ENCODE results near the gene SORCS3. TPM values are rescaled to one million over a fixed set of nuclear protein-coding genes. Genes with fewer than 3 reads are reported as not detected.

Gene SORCS3
- polyA plus RNA-seq, 10 donors = 0.07 to 0.66 (median 0.18) TPM; not detected in 2

DNA sequence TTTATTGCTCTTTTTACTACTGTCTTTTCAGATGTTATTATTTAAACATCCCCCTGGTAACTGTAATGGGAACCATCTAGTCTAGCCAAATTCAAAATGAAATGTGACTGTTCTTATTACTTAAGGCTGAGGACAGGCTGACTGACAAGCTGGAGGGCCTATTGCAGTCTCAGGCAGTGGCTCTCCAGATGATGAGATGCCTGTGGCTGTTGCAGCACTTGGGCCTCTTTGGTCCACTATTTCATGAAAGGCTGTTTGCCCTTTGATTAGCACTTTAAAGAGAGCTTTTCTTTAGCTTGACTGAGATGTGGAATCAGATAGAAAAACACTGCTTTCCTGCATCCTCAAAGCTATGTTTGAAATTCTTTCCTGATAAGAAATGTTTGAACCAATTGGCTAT lies 540.5 kb downstream of the SORCS3 start:
- no peak for DNase-seq

DNA sequence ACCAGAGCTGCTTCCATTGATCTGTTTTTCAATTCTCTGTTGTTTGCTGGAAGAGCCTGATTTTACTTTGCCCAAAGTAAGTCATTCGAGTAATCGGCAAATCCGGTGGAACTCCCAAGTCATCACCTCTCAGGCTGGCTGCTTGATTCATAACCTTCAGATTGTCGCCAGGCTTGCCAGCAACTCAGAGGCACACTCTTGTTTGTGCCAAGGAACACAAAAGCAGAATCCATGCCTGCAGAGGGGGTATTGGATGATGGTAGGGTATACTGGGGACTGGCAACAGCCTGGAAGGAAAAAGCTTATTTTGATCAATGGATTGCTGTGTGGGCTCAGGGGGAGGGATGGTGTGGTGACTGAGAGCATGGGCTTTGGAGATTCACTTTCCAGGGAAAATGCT lies 542.4 kb downstream of the SORCS3 start:
- DNase-seq = no peak

DNA sequence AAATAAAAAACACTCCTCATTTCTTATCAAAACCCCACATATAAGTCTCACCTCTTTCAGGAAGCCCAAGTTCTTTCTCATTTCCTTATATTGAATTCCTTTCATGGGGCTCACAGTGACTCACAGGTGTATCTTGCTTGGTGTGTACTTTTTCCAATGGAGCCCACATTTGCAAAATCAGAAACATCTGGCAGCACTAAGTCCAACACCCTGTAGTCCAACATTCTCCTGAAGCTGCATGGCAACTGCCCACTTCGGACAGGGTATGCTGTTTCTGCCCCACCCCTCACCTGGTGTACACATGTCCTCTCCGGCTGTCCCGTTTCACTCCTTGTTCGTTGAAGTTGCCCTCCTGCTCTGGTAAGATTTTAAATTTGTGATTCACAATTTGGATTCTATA lies 544.1 kb downstream of the SORCS3 start:
- DNase-seq = no peak

DNA sequence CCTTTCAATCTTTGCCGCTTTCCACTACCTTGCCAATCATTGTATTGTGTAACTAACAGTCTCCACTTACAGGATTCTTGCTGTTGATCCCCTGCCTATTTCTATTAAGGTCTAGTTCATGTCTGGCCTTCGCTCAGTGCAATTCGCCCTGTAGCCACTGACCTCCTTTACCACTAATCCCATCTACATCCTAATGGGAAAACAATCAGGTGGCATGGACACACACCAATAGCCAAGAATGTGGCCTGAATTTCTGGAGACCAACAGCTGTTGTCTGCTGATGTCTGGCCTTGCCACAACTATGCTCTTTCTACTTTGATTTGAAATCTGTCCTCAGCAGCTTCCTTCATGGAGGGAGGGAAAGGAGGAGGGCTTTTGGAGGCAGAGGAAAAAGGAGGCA lies 546.2 kb downstream of the SORCS3 start:
- no peak for DNase-seq

DNA sequence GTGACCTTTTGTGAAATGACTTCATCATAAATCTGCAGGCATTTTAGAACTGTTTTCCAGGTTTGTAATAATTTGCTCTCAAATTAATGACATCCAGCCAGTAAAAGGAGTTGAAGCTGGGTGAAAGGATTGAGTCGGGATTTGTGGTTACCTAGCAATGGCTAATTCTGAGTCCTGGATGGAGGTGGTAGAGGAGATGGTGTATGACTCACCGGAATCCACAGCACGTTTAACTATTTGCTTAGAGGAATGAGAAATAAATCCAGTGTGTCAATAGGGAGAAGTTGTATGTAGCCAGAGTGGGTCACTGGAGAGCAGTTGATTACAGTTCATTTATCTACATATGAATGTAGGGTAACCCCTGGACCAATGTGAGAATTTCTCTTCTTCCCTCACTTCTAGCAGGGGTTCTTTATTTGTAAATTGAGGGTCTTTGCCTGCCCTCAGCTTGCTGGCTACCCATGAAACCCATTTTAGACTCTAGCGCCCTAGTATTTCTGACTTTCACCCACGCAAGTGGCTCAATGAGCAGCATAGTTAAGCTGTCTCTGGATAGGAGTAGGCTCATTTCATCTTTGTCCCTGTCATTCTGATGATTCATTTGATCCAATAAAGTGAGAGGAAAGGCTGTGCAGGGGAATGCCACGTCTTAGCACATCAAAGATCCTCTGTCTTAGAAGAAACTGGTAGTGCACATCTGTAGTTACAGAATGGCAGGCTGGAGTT lies 547.8 kb downstream of the SORCS3 start:
- DNase-seq = peak in 1 of 3 donors; percentile 51

DNA sequence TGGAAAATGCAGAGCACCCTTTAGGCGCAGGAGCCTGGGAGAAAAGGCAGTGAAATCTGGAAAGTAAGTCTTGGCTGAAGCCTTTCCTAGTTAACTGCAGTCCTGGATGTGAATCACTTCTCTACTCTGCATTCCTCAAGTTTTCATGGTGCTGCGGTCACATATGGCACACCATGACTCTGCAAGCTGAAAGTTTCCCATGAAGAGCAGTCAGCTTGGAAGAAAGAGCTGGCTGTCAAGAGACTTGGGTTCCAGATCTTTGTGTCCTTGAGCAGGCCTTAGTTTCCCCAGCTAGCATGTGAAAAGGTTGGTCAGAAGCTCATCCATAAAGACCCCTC lies 548.3 kb downstream of the SORCS3 start:
- peak in 1 of 3 donors; percentile 20 for DNase-seq

DNA sequence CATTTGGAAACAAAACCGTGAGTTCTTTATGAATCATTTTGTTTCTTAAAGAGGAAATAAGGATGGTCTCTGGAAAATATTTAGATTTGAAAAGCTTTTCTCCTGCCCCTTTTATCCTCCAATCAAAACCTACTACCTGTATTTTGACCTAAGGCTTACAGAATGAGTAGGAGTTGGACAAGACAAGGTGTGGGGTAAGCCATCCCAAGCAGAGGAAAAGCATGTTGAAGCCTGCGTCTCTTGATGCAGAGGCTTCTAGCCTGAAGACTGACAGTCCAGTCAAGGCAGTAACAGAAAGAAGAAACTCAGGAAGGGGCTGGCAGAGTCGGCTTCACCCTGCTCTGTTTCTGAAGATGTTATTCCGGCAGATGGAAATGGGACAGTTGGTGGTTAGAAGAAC lies 551.1 kb downstream of the SORCS3 start:
- DNase-seq = no peak

DNA sequence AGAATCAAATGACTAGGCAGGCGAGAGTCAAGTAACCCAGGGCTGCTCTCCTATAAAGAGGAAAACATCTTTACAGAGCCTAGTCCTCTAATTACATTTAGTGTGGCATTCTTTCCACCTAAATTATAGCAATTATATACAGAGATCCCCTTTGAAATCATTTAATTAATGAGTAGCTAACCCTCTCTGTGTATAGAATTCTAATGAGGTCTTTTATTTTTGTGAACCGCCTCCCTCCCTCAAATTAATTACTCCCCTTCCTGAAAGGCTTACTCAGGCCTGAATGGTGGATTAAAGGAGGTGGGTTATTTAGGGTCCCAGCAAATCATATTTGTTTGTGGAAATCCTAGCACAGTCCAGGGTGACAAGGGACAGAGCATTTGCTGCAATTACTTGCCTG lies 551.8 kb downstream of the SORCS3 start:
- no peak for DNase-seq

DNA sequence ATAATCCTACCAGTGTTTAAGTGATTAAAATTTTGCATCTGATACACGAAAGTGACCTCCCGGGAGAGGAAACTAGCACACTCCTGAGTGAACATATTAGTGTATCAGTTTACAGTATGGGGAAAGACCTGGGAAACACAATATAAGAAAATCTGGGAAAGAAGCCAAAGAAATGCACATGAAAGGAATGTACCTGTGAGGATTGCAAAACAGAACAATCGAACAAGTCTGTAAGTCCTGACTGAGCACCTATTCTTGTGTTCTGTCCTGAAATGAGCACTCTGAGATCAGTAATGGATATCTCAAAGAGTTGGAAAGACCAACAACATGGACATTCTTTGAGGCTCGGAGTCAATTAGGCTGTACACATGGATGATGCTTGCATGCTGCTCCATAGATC lies 554.7 kb downstream of the SORCS3 start:
- DNase-seq = no peak

DNA sequence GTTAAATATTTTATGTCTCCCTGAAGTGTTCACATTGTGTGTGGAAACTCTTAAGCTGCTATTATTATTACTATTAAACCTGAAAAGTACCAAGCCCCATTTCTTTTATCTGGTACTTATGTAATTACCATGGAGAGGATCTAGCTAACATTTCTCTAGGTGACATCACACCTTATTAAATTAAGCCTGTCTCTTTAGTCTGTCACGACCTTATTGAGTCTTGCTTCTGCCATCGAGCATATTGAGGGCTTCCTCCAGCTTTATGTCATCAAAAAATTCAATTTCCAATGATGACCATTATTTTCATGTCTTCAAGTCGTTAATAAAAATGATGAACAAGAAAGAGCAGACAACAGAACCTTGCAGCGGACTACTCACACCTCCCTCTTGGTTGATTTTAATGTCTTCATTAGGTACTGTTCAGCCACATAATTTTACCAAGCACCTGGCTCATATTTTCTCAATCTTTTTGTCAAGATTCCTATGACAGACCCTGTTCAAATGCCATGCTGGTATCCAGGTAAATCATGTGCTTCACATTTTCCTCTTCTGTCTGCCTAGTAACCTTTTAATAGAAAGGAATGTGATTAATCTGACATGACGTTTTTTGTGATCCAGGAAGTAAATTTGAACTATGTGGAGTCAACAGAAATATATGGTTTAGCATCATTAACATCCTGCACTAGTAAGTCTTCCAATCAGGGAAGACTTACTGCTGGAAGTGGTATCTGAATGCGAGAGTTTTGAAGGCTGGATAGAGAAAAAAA lies 556.7 kb downstream of the SORCS3 start:
- DNase-seq = no peak

DNA sequence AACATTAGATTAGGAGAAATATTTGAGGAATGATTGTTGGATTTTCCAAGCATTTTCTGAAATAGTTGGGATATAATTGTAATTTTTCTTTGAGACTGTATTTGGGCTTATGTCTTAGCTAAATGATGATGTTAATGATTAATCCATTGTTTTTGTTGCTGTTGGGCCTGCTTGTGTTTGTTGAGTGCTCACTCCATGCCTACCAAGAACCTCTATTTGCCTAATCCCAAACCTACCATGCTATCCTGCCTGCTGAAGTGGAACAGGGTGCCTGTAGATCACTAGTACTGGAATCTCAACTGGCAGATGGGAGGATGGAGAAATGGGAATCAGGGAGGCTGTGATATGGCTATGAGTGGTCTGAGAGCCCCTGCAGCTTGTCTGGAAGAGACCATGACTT lies 565.5 kb downstream of the SORCS3 start:
- DNase-seq = no peak

DNA sequence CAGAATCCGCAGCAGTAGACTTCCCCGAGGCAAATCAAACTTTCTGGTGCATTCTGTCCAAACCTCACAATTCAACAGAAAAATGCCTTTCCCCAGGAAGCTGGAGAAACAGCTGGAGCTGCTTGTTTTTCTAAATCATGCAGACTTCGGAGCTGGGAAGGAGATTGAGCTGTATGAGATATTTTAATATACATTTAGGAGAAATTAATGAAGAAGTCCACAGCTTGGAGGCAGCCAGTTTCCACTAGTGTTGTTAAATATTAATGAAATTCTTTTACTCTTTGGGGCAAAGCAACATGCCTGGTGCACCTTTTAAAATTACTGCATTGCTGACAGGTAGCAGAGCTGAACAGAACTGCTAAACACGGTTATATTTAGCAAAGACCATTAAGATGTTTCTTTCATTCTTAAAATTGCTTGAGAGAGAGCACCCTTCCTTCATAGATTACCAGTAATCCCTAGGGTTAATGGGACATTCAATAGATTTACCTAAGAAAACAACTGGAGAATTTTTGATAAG lies 566.4 kb downstream of the SORCS3 start:
- no peak for DNase-seq

DNA sequence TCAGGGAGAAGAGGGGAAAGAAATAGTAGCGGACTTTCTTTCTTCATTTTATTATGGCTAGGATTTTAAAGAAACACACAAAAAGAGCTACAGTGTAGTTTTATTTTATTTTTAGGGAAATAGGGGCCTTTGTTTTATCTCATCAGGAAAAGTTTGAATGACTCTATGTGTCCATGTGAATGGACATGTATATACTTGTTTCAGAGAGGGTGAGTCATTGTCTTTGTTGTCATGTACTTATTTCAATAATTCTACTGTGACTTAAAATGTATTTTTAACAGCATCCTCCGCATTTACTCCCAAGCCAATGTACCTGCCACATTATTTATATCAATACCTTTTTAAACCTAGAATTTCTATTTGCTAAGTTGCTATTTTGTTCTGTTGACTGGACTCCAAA lies 569.5 kb downstream of the SORCS3 start:
- DNase-seq = no peak

DNA sequence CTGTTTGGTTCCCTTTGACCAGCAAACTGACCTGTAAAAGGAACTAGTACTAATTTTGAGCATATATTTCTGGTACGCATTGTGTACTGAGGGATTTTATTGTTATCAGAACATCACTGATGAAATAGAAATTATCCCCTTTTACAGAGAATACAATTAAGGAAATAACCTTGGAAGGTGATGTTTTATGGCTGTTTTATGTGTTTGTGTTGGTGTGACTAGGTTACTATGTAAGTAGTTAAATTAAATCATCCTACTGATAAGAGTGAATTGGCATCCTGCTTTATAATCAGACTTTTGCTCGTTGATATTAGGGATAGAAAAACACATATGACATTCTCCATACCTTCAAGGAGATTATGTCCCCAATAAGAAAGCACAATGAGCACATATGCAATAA lies 596.6 kb downstream of the SORCS3 start:
- no peak for DNase-seq

DNA sequence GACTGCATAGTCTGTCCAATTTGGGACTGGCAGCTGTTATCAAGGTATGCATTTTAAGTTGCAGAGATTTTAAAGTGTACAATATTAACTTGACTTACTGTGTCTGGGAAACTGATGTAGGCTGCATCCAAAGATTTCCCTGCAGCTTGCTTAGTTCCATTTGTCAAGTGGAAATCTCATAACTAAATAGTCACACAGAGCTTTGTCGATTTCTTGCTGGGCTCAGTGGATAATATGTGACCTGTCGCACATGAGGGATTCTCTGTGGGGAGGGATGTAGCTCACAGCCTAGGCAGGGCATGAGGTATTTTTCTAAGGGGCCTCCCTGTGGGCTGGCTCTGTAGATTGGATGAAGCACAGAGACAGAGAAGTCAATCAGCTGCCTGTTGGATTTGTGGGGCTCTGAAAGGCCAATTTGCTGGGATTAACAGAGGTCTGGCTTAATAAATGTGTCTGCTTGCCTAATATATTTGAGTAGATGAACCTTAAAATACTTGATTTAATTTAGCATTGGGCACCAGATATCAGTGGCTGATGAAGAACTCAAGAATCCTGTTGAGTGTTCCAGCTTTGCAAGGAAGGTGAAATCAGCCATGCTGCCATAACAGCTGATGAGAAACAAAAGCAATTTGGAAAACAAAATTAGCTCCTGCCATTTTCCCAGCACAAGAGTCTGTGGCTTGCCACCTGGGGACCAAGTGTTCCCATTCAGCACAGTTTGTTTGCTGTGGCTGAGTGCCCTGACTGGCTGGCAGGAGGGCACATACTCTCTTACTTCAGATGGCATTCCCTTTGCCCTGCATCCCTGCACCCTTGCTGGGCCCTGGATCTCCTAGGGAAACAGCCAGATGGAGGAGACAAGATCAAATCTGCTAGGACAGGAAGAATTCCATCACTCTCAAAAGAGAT lies 598.5 kb downstream of the SORCS3 start:
- no peak for DNase-seq

DNA sequence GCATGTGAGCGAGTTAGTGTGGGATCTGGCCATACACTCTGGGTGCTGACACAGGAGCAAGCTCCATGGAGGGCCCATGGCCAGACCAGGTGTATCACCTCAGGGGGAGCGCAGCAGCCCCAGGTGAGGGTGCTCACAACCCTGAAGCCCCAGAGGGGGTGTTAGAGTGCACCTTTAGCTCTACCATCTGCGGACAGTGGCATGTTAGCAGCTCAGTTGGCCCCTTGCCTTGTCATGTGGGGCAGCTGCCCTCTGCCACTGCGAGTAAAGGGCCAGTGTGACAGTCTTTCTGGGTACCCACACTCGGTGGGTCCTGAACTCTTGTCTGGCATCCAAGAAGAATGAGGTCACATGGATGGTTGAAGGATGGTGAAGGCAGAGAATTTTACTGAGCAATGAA lies 600.2 kb downstream of the SORCS3 start:
- DNase-seq = no peak

DNA sequence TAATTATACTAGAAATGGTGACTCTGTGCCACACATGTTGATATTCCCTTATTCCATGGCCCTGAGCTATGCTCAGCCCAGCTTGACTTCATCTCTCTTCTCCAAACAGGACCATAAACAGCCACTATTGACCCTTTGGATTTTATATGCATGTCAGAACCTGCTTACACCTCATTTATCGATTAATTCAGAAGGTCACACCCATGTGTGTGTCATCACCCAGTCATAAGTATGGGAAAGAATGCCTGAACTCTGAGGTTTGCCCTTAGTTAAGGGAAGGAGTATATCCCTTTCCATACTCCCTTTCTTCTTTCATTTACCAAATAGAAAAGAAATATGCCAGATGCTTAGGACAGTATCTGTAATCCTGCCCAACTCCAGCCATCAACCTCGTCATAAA lies 602.3 kb downstream of the SORCS3 start:
- DNase-seq = no peak

DNA sequence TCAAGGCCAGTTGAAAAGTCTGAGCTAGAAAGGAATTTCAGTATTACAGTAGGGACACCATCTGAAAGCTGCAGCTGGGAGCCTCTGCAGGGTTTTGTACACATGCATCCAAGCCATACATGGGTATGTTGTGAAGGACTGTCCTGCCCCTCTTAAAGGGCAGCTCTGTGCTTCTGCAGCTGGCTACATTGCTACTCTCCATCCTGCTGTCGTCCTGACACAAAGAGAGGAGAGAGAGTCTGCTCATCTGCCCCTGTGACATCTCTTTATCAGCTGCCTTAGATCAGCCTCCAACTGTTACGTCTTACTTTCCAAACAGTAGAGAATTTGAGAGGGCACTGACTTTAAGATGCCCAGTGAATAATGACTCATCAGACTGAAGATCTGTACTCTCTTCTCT lies 602.7 kb downstream of the SORCS3 start:
- no peak for DNase-seq

DNA sequence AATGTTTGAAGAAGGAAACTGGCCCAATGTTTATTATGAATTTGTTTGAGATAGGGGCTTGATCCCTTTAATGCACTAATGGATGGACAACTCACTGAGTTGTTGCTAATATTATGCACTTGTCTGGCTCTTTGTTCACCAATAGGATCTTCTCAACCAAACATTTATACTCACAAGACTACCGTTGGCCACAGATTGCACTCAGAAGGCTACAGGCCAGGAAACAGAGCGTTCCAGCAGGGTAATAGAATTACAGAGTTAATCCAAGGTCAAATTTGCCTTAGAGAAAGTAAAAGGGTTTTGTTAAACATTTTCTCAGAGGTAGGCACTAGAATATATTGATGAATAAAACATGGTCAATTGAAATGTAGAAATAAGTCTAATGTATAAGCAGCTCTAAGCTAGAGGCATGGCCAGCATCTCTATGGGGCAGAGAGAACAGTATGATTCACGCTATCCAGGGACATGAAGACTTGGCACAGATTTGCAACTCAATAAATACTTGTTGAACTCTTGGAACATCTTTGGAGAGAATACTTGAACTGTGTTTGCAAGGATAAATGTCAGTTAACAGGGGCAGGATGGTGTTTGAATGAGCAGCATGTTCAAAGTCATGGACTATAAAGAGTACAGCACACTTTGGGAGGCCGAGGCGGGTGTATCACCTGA lies 606.9 kb downstream of the SORCS3 start:
- DNase-seq = no peak

DNA sequence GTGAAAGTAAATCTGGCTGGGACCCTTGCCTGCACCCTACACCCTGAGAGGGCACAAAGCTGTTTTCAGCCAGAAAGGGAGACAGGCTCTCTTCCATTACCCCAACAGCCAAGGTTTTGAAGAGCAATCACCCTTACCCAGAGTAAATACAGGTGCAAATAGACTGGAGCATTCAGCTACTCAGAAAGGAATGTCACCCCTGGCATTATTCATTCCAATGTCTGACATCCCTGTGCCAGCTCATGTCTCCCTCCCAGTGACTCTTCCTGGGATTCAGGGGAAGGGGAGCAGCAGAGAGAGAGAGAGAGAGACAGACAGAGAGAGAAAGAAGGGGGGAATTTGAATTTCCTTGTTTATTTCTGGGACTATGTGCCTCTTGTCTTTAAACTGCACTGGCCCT lies 611.8 kb downstream of the SORCS3 start:
- no peak for DNase-seq

DNA sequence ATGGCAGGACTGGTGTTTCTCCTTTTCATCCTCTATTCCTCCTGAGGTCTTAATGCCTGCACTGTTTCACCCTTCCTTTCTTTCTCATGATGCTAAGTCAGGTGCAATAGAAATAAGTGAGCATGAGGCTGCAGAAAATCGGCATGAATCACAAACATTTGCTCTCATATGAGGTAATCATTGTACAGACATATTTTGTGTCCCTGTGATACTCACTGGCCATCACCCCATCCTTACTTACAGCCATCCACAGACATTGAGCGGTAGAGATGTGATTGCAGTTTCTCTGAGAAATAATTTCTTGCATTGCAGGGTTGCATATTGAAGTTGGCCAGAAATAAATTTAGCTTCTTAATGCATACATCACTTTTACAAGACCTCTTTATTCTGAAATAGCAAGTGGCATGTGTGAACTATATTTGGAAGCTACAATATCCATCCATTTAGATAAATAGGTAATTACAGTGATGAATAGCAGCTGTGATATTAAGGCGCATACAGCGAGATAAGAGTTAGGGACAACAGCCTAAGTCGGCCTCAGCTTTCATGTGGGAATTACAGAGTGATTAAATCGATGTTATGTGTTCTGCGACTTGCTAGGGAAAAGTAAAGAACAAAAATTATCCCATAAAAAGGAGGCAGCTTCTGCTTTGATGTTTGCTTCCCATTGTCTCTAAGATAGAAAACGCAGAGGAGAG lies 612.6 kb downstream of the SORCS3 start:
- DNase-seq = no peak
